ENCODE data around the gene POU2F3. TPM values are rescaled to one million over a fixed set of nuclear protein-coding genes. Genes with fewer than 3 reads are reported as not detected.

The POU2F3 gene
- total RNA-seq, 1 experiment from 2014 or later: not detected

DNA sequence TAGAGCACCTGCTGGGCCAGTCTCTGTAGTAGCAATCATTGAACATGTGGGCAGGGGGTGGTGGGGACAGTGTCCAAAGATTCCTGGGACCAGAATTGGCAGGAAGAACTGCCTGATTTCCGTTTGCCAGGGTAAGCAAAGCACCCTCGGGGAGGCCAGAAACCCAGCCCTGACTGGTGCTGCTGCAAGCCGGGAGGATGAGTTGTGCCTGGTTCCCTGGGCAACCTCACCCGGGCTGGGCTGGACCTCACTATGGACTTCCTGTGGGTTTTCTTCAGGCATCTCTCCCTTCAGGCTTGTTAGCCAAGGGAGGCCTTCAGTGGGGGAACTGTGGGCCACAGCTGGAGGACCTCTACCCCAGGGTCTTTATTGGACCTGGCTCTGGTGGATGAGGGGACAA is 8.0 kb upstream of the POU2F3 start:
- in situ Hi-C loops (cut with HindIII; ENCODE audit: low pct_unique_long_range_greater_than_20kb, low sequenced_read_pairs) (no loop called here), intact Hi-C loops (cut with micrococcal nuclease; ENCODE audit: unreplicated experiment) (no loop called here)
- Histone ChIP-seq H3K27ac (ENCODE audit: low read length) (no peak overlapping the region), H3K36me3 (ENCODE audit: control insufficient read depth, insufficient read depth, low read length) (no peaks in the 10 kb centered on the region), H3K4me1 (ENCODE audit: control insufficient read depth, insufficient read depth, low read length) (peaks cover 4% of the 10 kb centered on the region; the same call in 1 of the 2 replicates), H3K27me3 (ENCODE audit: control insufficient read depth, insufficient read depth, low read length) (peaks cover 15% of the 10 kb centered on the region), H3K9me3 (ENCODE audit: control insufficient read depth, insufficient read depth, low read depth, low read length) (no peaks in the 10 kb centered on the region), H3K4me3 (ENCODE audit: low read depth in 2 of 2, low read length in 2 of 2) (no peak overlapping the region)
- TF ChIP-seq, protein P1, sequence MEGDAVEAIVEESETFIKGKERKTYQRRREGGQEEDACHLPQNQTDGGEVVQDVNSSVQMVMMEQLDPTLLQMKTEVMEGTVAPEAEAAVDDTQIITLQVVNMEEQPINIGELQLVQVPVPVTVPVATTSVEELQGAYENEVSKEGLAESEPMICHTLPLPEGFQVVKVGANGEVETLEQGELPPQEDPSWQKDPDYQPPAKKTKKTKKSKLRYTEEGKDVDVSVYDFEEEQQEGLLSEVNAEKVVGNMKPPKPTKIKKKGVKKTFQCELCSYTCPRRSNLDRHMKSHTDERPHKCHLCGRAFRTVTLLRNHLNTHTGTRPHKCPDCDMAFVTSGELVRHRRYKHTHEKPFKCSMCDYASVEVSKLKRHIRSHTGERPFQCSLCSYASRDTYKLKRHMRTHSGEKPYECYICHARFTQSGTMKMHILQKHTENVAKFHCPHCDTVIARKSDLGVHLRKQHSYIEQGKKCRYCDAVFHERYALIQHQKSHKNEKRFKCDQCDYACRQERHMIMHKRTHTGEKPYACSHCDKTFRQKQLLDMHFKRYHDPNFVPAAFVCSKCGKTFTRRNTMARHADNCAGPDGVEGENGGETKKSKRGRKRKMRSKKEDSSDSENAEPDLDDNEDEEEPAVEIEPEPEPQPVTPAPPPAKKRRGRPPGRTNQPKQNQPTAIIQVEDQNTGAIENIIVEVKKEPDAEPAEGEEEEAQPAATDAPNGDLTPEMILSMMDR (IDR thresholded peaks at IDR 0.05): no peak
- TF ChIP-seq SIN3A (IDR thresholded peaks at IDR 0.05; ENCODE audit: borderline replicate concordance, insufficient read depth, low read depth, low read length) (no peak), POLR2AphosphoS5 (IDR thresholded peaks at IDR 0.05; ENCODE audit: low read depth, low read length) (no peak), TCF7L2 (IDR thresholded peaks at IDR 0.05; ENCODE audit: low read depth, low read length) (no peak)
- TF ChIP-seq, protein P2, sequence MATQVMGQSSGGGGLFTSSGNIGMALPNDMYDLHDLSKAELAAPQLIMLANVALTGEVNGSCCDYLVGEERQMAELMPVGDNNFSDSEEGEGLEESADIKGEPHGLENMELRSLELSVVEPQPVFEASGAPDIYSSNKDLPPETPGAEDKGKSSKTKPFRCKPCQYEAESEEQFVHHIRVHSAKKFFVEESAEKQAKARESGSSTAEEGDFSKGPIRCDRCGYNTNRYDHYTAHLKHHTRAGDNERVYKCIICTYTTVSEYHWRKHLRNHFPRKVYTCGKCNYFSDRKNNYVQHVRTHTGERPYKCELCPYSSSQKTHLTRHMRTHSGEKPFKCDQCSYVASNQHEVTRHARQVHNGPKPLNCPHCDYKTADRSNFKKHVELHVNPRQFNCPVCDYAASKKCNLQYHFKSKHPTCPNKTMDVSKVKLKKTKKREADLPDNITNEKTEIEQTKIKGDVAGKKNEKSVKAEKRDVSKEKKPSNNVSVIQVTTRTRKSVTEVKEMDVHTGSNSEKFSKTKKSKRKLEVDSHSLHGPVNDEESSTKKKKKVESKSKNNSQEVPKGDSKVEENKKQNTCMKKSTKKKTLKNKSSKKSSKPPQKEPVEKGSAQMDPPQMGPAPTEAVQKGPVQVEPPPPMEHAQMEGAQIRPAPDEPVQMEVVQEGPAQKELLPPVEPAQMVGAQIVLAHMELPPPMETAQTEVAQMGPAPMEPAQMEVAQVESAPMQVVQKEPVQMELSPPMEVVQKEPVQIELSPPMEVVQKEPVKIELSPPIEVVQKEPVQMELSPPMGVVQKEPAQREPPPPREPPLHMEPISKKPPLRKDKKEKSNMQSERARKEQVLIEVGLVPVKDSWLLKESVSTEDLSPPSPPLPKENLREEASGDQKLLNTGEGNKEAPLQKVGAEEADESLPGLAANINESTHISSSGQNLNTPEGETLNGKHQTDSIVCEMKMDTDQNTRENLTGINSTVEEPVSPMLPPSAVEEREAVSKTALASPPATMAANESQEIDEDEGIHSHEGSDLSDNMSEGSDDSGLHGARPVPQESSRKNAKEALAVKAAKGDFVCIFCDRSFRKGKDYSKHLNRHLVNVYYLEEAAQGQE (IDR thresholded peaks at IDR 0.05; ENCODE audit: insufficient read depth in 1 of 2, low read depth in 2 of 2, low read length in 1 of 2): no peak
- DNase-seq (ENCODE audit: low read depth, low spot score) (no peak), ATAC-seq (no peak)
- ChIA-PET POLR2A (no interaction called here), CTCF (no interaction called here)
- BruUV-seq (replicated peaks): no TSS peak

DNA sequence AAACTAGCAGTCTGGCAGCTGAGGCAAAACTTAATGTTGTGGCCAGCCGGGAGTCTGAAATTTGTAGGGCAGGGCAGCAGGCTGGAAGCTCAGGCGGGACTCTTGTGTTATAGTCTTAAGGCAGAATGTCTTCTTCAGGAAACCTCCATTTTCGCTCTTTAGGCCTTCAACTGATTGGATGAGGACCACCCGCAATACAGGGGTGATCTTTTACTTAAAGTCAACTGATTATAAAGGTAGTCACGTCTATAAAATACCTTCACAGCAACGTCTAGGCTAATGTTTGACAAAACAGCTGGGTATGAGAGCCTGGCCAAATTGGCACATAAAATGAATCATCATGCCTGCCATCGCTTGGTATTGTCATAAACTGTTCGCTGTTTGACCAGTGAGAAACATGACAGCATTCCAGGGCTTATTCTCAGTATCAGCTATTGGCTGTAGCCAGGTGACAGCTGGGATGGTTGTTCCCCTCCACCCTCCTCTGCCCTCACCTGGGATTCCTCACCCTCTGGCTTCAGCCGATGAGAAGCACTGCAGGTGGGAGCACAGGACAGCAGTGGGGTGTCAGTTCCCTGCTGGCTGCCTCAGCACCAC is 6.6 kb upstream of the POU2F3 start:
- ChIA-PET POLR2A (no interaction called here), CTCF (interaction anchor here (1.2 to 5.1 kb wide), 2 partner anchors 67 to 70 kb away, joined by 4 to 52 read pairs; no protein-coding TSS in a partner anchor)
- Histone ChIP-seq H3K27me3 (ENCODE audit: control insufficient read depth, insufficient read depth, low read length) (peaks cover 15% of the 10 kb centered on the region), H3K4me1 (ENCODE audit: control insufficient read depth, insufficient read depth, low read length) (peaks cover 4% of the 10 kb centered on the region; the same call in 1 of the 2 replicates), H3K4me3 (ENCODE audit: low read depth in 2 of 2, low read length in 2 of 2) (no peak overlapping the region), H3K9me3 (ENCODE audit: control insufficient read depth, insufficient read depth, low read depth, low read length) (no peaks in the 10 kb centered on the region), H3K27ac (ENCODE audit: low read length) (no peak overlapping the region), H3K36me3 (ENCODE audit: control insufficient read depth, insufficient read depth, low read length) (no peaks in the 10 kb centered on the region)
- no peak for ATAC-seq
- DNase-seq (ENCODE audit: low read depth, low spot score): no peak
- in situ Hi-C loops (cut with HindIII; ENCODE audit: low pct_unique_long_range_greater_than_20kb, low sequenced_read_pairs): no loop called here
- intact Hi-C loops (cut with micrococcal nuclease; ENCODE audit: unreplicated experiment): no loop called here
- TF ChIP-seq, protein P1 (IDR thresholded peaks at IDR 0.05): no peak
- TF ChIP-seq TCF7L2 (IDR thresholded peaks at IDR 0.05; ENCODE audit: low read depth, low read length): no peak
- TF ChIP-seq, protein P2 (IDR thresholded peaks at IDR 0.05; ENCODE audit: insufficient read depth in 1 of 2, low read depth in 2 of 2, low read length in 1 of 2): no peak
- no peak for TF ChIP-seq SIN3A (IDR thresholded peaks at IDR 0.05; ENCODE audit: borderline replicate concordance, insufficient read depth, low read depth, low read length)
- TF ChIP-seq POLR2AphosphoS5 (IDR thresholded peaks at IDR 0.05; ENCODE audit: low read depth, low read length): no peak
- BruUV-seq (replicated peaks): no TSS peak
